HepG2 (cell line): ENCODE measurements around the gene STKLD1.

Experiments used
- CHD2 ChIP-seq: IDR thresholded peaks from 2 replicates; pipeline ENCODE4 v1.6.1; 2011; ENCODE audit warnings: low read depth, low read length, improper control_type of control experiment
- FOSL2 ChIP-seq: sonication (generic); formaldehyde crosslinking; IDR thresholded peaks from 2 replicates; pipeline ENCODE4 v1.4.0; 2020; ENCODE audit warnings: missing genetic modification reagents
- GABPA ChIP-seq, 2 experiments: IDR thresholded peaks; 2 replicates each; pipeline ENCODE4 v1.6.1; 2011 to 2016; ENCODE audit warnings: low read depth in 2 of 2, low read length in 1 of 2, missing biosample characterization in 1 of 2, missing genetic modification characterization in 1 of 2
- GTF2F1 ChIP-seq: fragments of 150-350 bp; IDR thresholded peaks from 2 replicates; pipeline ENCODE4 v1.6.1; 2014; ENCODE audit warnings: low read length
- IKZF1 ChIP-seq: fragments of 450-650 bp; IDR thresholded peaks from 2 replicates; pipeline ENCODE4 v1.7.1; 2016
- NR2F1 ChIP-seq, 2 experiments: fragments of 450-650 bp in 1 of 2; formaldehyde crosslinking in 1 of 2; IDR thresholded peaks; 2 replicates each; pipeline versions ENCODE4 v1.5.0 to v1.6.1; 2016 to 2020; ENCODE audit warnings: mild to moderate bottlenecking in 1 of 2, missing compliant biosample characterization in 1 of 2, missing genetic modification reagents in 1 of 2, moderate library complexity in 1 of 2
- NR3C1 ChIP-seq: sonication (generic); formaldehyde crosslinking; IDR thresholded peaks from 2 replicates; pipeline ENCODE4 v1.4.0; 2020; ENCODE audit warnings: missing genetic modification reagents
- POLR2AphosphoS2 ChIP-seq: IDR thresholded peaks from 2 replicates; pipeline ENCODE4 v1.6.1; 2011; ENCODE audit warnings: low read depth, low read length, improper control_type of control experiment
- RBM39 ChIP-seq: fragments of 200-400 bp; formaldehyde crosslinking; IDR thresholded peaks from one replicate; pipeline ENCODE4 v1.6.1; 2018; ENCODE audit warnings: antibody characterized with exemption, mild to moderate bottlenecking, low read depth, low read length; ENCODE audit not compliant: poor library complexity, severe bottlenecking
- SP4 ChIP-seq: sonication (generic); formaldehyde crosslinking; IDR thresholded peaks from 2 replicates; pipeline ENCODE4 v1.8.1; 2023; ENCODE audit warnings: mild to moderate bottlenecking, missing genetic modification reagents
- ZNF124 ChIP-seq: sonication (generic); formaldehyde crosslinking; IDR thresholded peaks from 2 replicates; pipeline ENCODE4 v1.4.0; 2020; ENCODE audit warnings: missing genetic modification reagents
- TF ChIP-seq, protein P1 (sequence below): sonication (generic); formaldehyde crosslinking; IDR thresholded peaks from 2 replicates; pipeline ENCODE4 v1.5.0; 2020; ENCODE audit warnings: mild to moderate bottlenecking, missing genetic modification reagents, moderate library complexity
- TF ChIP-seq, protein P2 (sequence below): sonication (generic); formaldehyde crosslinking; conservative IDR thresholded peaks from 2 replicates; pipeline ENCODE4 v1.4.0; 2020; ENCODE audit warnings: mild to moderate bottlenecking, missing genetic modification reagents, moderate library complexity
- TF ChIP-seq, protein P3 (sequence below): sonication (generic); formaldehyde crosslinking; conservative IDR thresholded peaks from 2 replicates; pipeline ENCODE4 v1.8.1; 2023; ENCODE audit warnings: missing genetic modification reagents

DNA sequence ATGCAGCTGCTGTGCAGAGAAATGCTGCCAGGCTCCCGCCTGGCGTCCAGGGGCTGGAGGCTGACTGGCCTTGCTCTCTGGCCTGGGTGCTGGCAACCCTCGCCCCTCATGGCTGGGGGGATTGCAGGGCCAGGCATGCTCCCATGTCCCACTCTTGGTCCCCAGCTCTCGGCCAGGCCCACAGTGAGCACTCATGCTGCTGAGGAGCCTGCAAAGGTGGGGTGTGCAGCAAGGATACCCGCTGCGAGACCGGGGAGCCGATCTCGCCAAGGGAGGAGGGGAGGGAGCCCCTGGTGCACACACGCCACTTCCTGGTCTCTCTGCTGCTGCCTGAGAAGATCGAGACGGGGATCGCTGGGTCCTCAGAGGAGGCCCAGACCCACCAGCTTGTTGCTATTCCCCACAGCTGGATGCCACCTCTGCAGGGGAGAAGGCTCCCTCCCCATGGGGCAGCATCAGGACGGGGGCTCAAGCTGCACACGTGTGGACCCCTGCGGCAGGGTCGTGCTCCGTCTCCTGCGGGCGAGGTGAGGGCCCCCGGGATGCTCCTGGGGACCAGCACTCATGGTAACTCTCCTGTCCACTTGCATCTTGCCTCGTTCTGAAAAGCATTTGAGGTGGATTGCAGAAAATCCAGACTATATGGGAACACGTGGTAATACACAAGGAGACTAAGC, 69.3 kb downstream of the STKLD1 start:
- TF ChIP-seq GABPA (IDR thresholded peaks at IDR 0.05; ENCODE audit: low read depth, low read length): no peak
- TF ChIP-seq GABPA (CRISPR knock-in tag; IDR thresholded peaks at IDR 0.05; ENCODE audit: low read depth): no peak
- TF ChIP-seq, protein P1, sequence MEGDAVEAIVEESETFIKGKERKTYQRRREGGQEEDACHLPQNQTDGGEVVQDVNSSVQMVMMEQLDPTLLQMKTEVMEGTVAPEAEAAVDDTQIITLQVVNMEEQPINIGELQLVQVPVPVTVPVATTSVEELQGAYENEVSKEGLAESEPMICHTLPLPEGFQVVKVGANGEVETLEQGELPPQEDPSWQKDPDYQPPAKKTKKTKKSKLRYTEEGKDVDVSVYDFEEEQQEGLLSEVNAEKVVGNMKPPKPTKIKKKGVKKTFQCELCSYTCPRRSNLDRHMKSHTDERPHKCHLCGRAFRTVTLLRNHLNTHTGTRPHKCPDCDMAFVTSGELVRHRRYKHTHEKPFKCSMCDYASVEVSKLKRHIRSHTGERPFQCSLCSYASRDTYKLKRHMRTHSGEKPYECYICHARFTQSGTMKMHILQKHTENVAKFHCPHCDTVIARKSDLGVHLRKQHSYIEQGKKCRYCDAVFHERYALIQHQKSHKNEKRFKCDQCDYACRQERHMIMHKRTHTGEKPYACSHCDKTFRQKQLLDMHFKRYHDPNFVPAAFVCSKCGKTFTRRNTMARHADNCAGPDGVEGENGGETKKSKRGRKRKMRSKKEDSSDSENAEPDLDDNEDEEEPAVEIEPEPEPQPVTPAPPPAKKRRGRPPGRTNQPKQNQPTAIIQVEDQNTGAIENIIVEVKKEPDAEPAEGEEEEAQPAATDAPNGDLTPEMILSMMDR: no peak
- TF ChIP-seq, protein P2, sequence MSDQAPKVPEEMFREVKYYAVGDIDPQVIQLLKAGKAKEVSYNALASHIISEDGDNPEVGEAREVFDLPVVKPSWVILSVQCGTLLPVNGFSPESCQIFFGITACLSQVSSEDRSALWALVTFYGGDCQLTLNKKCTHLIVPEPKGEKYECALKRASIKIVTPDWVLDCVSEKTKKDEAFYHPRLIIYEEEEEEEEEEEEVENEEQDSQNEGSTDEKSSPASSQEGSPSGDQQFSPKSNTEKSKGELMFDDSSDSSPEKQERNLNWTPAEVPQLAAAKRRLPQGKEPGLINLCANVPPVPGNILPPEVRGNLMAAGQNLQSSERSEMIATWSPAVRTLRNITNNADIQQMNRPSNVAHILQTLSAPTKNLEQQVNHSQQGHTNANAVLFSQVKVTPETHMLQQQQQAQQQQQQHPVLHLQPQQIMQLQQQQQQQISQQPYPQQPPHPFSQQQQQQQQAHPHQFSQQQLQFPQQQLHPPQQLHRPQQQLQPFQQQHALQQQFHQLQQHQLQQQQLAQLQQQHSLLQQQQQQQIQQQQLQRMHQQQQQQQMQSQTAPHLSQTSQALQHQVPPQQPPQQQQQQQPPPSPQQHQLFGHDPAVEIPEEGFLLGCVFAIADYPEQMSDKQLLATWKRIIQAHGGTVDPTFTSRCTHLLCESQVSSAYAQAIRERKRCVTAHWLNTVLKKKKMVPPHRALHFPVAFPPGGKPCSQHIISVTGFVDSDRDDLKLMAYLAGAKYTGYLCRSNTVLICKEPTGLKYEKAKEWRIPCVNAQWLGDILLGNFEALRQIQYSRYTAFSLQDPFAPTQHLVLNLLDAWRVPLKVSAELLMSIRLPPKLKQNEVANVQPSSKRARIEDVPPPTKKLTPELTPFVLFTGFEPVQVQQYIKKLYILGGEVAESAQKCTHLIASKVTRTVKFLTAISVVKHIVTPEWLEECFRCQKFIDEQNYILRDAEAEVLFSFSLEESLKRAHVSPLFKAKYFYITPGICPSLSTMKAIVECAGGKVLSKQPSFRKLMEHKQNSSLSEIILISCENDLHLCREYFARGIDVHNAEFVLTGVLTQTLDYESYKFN (CRISPR knock-in tag): no peak
- no peak for TF ChIP-seq GTF2F1
- no peak for TF ChIP-seq RBM39
- no peak for TF ChIP-seq ZNF124 (CRISPR knock-in tag)
- TF ChIP-seq CHD2: no peak
- no peak for TF ChIP-seq NR3C1 (CRISPR knock-in tag)
- no peak for TF ChIP-seq SP4
- no peak for TF ChIP-seq FOSL2 (CRISPR knock-in tag)
- TF ChIP-seq POLR2AphosphoS2: no peak
- no peak for TF ChIP-seq NR2F1 (CRISPR knock-in tag; IDR thresholded peaks at IDR 0.05)
- TF ChIP-seq, protein P3, sequence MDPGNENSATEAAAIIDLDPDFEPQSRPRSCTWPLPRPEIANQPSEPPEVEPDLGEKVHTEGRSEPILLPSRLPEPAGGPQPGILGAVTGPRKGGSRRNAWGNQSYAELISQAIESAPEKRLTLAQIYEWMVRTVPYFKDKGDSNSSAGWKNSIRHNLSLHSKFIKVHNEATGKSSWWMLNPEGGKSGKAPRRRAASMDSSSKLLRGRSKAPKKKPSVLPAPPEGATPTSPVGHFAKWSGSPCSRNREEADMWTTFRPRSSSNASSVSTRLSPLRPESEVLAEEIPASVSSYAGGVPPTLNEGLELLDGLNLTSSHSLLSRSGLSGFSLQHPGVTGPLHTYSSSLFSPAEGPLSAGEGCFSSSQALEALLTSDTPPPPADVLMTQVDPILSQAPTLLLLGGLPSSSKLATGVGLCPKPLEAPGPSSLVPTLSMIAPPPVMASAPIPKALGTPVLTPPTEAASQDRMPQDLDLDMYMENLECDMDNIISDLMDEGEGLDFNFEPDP (CRISPR knock-in tag): no peak
- TF ChIP-seq IKZF1: no peak
